ENCODE data around the gene CAMK2D. TPM values are rescaled to one million over a fixed set of nuclear protein-coding genes. Genes with fewer than 3 reads are reported as not detected.

CAMK2D gene
- total and polyA plus RNA-seq, 4 donors: 10.1 to 31.0 (median 25.6) TPM

- H3K9me3 ChIP-seq (ENCODE audit: control insufficient read depth in 4 of 4, low read length in 3 of 4): no peaks in the 10 kb centered on the region
- no peaks in the 10 kb centered on the region for H3K27me3 ChIP-seq (ENCODE audit: control insufficient read depth in 4 of 4, insufficient read depth in 4 of 4, low read length in 3 of 4)
- 32% methylated on average over 1 of the region's 1 CpG for WGBS
- H3K9ac ChIP-seq (ENCODE audit: low read depth in 1 of 2, low read length in 2 of 2): peak overlapping the region in 1 of 2 donors; percentile 34
- peaks cover 0 to 18% (median 7%) of the 10 kb centered on the region in 4 donors for H3K4me1 ChIP-seq (ENCODE audit: control insufficient read depth in 4 of 4, insufficient read depth in 4 of 4, low read length in 3 of 4)
- peak overlapping the region in 1 of 2 donors; percentile 42 for H3K27ac ChIP-seq (ENCODE audit: low read depth in 1 of 2, low read length in 2 of 2)
- no peak overlapping the region for H3K4me3 ChIP-seq (ENCODE audit: low read depth in 1 of 3, low read length in 3 of 3)
- peak; percentile 79 to 84 for TF ChIP-seq HNF4A (conservative IDR thresholded peaks at IDR 0.05)
- TF ChIP-seq EGR1 (IDR thresholded peaks at IDR 0.05; ENCODE audit: low read depth in 2 of 2): no peak
- no peak for TF ChIP-seq FOXA1 (IDR thresholded peaks at IDR 0.05)
- TF ChIP-seq RXRA (IDR thresholded peaks at IDR 0.05): peak in 1 of 2 donors; percentile 27
- no peak for TF ChIP-seq TAF1 (conservative IDR thresholded peaks at IDR 0.05)
- TF ChIP-seq RAD21 (IDR thresholded peaks at IDR 0.05): peak in 1 of 2 donors; percentile 36
- no peak for TF ChIP-seq ATF3 (IDR thresholded peaks at IDR 0.05)
- TF ChIP-seq HNF4G (IDR thresholded peaks at IDR 0.05): peak; percentile 22
- peak; percentile 68 for TF ChIP-seq SP1 (IDR thresholded peaks at IDR 0.05)
- DNase-seq (ENCODE audit: low spot score): no peak
- H3K36me3 ChIP-seq (ENCODE audit: control insufficient read depth in 4 of 4, insufficient read depth in 3 of 4, low read depth in 1 of 4, low read length in 3 of 4): no peaks in the 10 kb centered on the region
Measured at GRCh38 chr4:113641025-113641431, 120.5 kb downstream of the CAMK2D start.

GRCh38 chr4:113639326-113639725, 122.2 kb downstream of the CAMK2D start:
- H3K36me3 ChIP-seq (ENCODE audit: control insufficient read depth in 4 of 4, insufficient read depth in 3 of 4, low read depth in 1 of 4, low read length in 3 of 4): no peaks in the 10 kb centered on the region
- WGBS: 92% methylated on average over 2 of the region's 2 CpGs
- no peak overlapping the region for H3K27ac ChIP-seq (ENCODE audit: low read depth in 1 of 2, low read length in 2 of 2)

More at GRCh38 chr4:113639326-113639725, 122.2 kb downstream of the CAMK2D start:
- Histone ChIP-seq H3K9me3 (ENCODE audit: control insufficient read depth in 4 of 4, low read length in 3 of 4) (no peaks in the 10 kb centered on the region), H3K9ac (ENCODE audit: low read depth in 1 of 2, low read length in 2 of 2) (no peak overlapping the region), H3K27me3 (ENCODE audit: control insufficient read depth in 4 of 4, insufficient read depth in 4 of 4, low read length in 3 of 4) (no peaks in the 10 kb centered on the region), H3K4me1 (ENCODE audit: control insufficient read depth in 4 of 4, insufficient read depth in 4 of 4, low read length in 3 of 4) (peaks cover 7 to 30% (median 14%) of the 10 kb centered on the region in 4 donors), H3K4me3 (ENCODE audit: low read depth in 1 of 3, low read length in 3 of 3) (no peak overlapping the region)
- DNase-seq (ENCODE audit: low spot score): no peak
- TF ChIP-seq RXRA (IDR thresholded peaks at IDR 0.05) (no peak), MAX (IDR thresholded peaks at IDR 0.05) (no peak), REST (IDR thresholded peaks at IDR 0.05) (no peak), CTCF (IDR thresholded peaks at IDR 0.05; ENCODE audit: low read depth, low read length, missing input control) (no peak), HNF4G (IDR thresholded peaks at IDR 0.05) (no peak)
